Thymus (tissue), 11 donors: Measurements from ENCODE around the gene ZNF576. TPM values are rescaled to one million over a fixed set of nuclear protein-coding genes. Genes with fewer than 3 reads are reported as not detected.
A peak's percentile ranks its signal among the peaks of the same experiment; 100 is the strongest.
"Not testable (repeated sequence)": the region's sequence is repeated elsewhere in the genome, so short reads cannot be mapped to it uniquely, and the experiment has no call there.

Source experiments
- DNase-seq, 9 donors: peaks; one replicate each; pipeline ENCODE4 v3.0.0-alpha.2; 2013; ENCODE audit warnings: low spot score in 9 of 9, low read depth in 6 of 9, missing footprints in 1 of 9
- H3K27ac ChIP-seq, 2 donors: one replicate each; pipeline ENCODE4 v1.5.1; 2013; ENCODE audit warnings: control low read depth in 1 of 2, low read depth in 1 of 2, low read length in 1 of 2, mild to moderate bottlenecking in 1 of 2, moderate library complexity in 1 of 2
- H3K27me3 ChIP-seq, 2 donors: one replicate each; pipeline ENCODE4 v1.5.1; 2013; ENCODE audit warnings: low read length in 1 of 2; ENCODE audit not compliant: control insufficient read depth in 2 of 2, insufficient read depth in 1 of 2
- H3K36me3 ChIP-seq, 2 donors: one replicate each; pipeline ENCODE4 v1.5.1; 2013; ENCODE audit warnings: low read length in 1 of 2, mild to moderate bottlenecking in 1 of 2, moderate library complexity in 1 of 2; ENCODE audit not compliant: control insufficient read depth in 2 of 2, insufficient read depth in 2 of 2
- H3K4me1 ChIP-seq, 2 donors: one replicate each; pipeline ENCODE4 v1.5.1; 2013; ENCODE audit warnings: low read length in 2 of 2; ENCODE audit not compliant: control insufficient read depth in 2 of 2, insufficient read depth in 2 of 2
- H3K4me3 ChIP-seq, 2 donors: one replicate each; pipeline ENCODE4 v1.5.1; 2013; ENCODE audit warnings: low read length in 2 of 2, control low read depth in 1 of 2, mild to moderate bottlenecking in 1 of 2
- H3K9me3 ChIP-seq, 2 donors: one replicate each; pipeline ENCODE4 v1.5.1; 2013; ENCODE audit warnings: low read length in 1 of 2, mild to moderate bottlenecking in 1 of 2; ENCODE audit not compliant: control insufficient read depth in 2 of 2, insufficient read depth in 1 of 2
- WGBS: extraction: QIAGEN DNeasy Blood & Tissue Kit; methylation state at CpG from one replicate; pipeline ENCODE4 v1.1.7; 2013; 5-methylcytosine and 5-hydroxymethylcytosine counted together
- polyA plus RNA-seq: library from polyadenylated mRNA; stranded (reverse); fragments of 200-250 nt; gene quantifications from one replicate; pipeline ENCODE4 v1.2.3, GENCODE V29; 2013
- total RNA-seq: library from RNA; stranded (reverse); fragments of 120-200 nt; gene quantifications from one replicate; pipeline ENCODE4 v1.2.4, GENCODE V29; 2013
- donor health status: healthy.

ZNF576 gene
- total and polyA plus RNA-seq, 2 donors, result 9.7 to 10.3 TPM

DNA sequence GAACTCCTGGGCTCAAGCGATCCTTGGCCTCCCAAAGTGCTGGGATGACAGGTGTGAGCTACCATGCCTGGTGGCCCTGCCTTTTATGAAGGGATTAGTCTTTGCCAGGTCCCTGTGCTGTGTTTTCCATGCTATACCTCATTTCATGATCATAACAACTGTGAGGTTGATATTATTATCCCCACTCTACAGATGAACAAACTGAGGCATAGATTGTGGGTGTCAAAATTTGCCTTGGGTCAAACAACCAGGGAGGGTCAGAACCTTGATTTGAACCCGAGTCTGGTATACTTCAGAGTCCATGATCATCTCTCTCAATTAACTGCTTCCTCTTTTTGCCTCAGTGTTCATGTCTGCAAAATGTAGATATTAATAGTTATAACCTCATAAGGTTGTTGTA, 13.9 kb upstream of the ZNF576 start:
- Histone ChIP-seq H3K27me3 (no peaks in the 10 kb centered on the region), H3K4me1 (peaks cover 4 to 23% of the 10 kb centered on the region in 2 donors), H3K27ac (no peak overlapping the region), H3K4me3 (no peak overlapping the region), H3K9me3 (no peaks in the 10 kb centered on the region), H3K36me3 (peaks cover 9 to 14% of the 10 kb centered on the region in 2 donors)
- DNase-seq, result no peak
- 97% methylated on average over 2 of the region's 2 CpGs for WGBS

DNA sequence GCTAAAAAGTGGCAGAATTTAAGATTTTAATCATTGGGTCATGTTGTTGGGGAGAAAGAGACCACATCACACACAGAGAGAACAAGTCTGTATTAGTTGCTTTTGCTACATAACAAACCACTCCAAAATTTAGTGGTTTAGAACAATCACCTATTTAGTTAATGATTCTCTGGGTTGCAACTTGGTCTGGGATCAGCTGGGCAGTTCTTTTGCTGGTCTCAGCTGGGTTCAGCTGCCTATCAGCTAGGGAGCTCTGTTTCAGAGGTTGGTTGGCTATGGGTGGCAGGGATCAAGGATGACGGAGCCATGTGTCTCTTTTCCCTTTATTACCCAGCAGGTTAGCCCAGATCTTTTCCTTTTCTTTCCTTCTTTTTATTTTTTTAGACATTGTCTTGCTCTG, 11.9 kb upstream of the ZNF576 start:
- WGBS, result 95% methylated on average over 1 of the region's 1 CpG
- peak overlapping the region; percentile 0 to 43 for H3K27ac ChIP-seq
- no peak overlapping the region for H3K4me3 ChIP-seq

DNA sequence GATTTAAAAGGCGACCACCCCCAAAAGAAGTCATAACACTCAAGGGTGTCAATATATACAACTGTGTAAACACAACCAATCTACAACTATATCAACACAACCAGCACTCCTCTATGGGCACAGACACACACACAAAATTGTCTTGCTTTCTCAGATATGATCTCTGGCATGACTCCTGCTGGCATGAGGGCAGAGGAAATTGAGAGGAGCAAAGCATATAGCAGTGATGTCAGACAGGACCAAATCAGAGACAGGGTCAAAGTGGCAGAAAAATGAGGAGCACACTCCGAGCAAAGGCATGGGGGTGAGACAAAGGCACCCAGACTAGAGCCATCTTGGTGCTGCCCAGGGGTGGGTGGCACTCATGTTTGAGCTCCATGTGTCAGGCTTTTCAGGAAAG, 10.0 kb upstream of the ZNF576 start:
- H3K9me3 ChIP-seq, result no peaks in the 10 kb centered on the region
- no peak overlapping the region for H3K4me3 ChIP-seq
- peaks cover 6 to 15% of the 10 kb centered on the region in 2 donors for H3K4me1 ChIP-seq
- peaks cover 11 to 14% of the 10 kb centered on the region in 2 donors for H3K36me3 ChIP-seq
- H3K27me3 ChIP-seq, result no peaks in the 10 kb centered on the region
- DNase-seq, result no peak
- 97% methylated on average over 2 of the region's 2 CpGs for WGBS
- no peak overlapping the region for H3K27ac ChIP-seq

More for the DNA sequence above, 11.9 kb upstream of the ZNF576 start:
- H3K4me1 ChIP-seq, result peaks cover 4 to 21% of the 10 kb centered on the region in 2 donors
- peaks cover 9 to 14% of the 10 kb centered on the region in 2 donors for H3K36me3 ChIP-seq
- H3K27me3 ChIP-seq, result no peaks in the 10 kb centered on the region
- no peaks in the 10 kb centered on the region for H3K9me3 ChIP-seq
- no peak for DNase-seq

DNA sequence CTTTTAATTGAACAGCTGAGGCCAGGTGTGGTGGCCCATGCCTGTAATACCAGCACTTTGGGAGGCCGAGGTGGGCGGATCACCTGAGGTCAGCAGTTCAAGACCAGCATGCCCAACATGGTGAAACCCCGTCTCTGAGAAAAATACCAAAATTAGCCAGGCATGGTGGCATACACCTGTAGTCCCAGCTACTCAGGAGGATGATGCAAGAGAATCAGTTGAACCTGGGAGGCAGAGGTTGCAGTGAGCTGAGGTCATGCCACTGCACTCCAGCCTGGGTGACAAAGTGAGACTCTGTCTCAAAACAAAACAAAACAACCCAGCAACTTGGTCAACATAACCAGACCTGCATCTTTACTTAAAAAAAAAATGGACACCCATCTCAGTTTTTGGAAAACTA, 9.4 kb upstream of the ZNF576 start:
- 98% methylated on average over 3 of the region's 3 CpGs for WGBS

DNA sequence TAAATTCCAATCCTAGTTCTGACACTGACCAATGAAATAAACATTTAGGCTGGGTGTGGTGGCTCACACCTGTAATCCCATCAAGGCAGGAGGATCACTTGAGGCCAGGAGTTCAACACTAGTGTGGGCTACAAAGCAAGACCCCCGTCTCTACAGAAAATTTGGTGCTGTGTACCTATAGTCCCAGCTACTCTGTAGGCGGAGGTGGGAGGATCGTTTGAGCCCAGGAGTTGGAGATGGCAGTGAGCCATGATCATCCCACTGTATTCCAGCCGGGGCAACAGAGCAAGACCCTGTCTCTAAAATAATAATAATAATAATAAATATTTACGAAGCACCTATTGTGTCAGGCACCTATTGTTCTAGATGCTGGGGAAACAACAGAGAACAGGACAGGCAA, 7.1 kb upstream of the ZNF576 start:
- no peaks in the 10 kb centered on the region for H3K9me3 ChIP-seq
- no peaks in the 10 kb centered on the region for H3K27me3 ChIP-seq
- H3K36me3 ChIP-seq, result peaks cover 30 to 35% of the 10 kb centered on the region in 2 donors
- no peak overlapping the region for H3K4me3 ChIP-seq
- H3K27ac ChIP-seq, result peak overlapping the region in 1 of 2 donors; percentile 36
- DNase-seq, result no peak
- peaks cover 7 to 16% of the 10 kb centered on the region in 2 donors for H3K4me1 ChIP-seq
- 97% methylated on average over 5 of the region's 5 CpGs for WGBS

More for the DNA sequence above, 9.4 kb upstream of the ZNF576 start:
- not testable (repeated sequence) for DNase-seq, H3K27ac ChIP-seq, H3K9me3 ChIP-seq, H3K4me3 ChIP-seq, H3K27me3 ChIP-seq, H3K4me1 ChIP-seq
- peaks cover 14% of the 10 kb centered on the region in 2 donors for H3K36me3 ChIP-seq

DNA sequence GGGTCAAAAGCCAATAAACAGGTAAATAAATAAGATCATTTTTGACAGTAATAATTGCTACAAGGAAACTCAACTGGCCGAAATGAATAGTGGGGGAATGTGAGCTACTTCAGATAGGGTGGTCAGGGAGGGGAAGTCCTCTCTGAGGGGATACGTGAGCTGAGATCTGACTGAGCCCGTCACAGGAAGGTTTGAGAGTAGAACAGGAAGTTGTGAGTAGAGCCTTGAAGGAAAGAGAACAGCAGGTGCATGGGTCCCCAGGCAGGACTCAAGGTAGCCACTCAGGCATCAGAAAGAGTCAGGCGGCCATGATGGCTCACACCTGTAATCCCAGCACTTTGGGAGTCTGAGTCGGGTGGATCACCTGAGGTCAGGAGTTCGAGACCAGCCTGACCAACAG, 6.7 kb upstream of the ZNF576 start:
- Histone ChIP-seq H3K27ac (peak overlapping the region; percentile 38 to 65), H3K9me3 (no peaks in the 10 kb centered on the region), H3K27me3 (no peaks in the 10 kb centered on the region), H3K4me1 (peaks cover 11 to 20% of the 10 kb centered on the region in 2 donors), H3K36me3 (peaks cover 30 to 35% of the 10 kb centered on the region in 2 donors), H3K4me3 (no peak overlapping the region)
- DNase-seq, result peak in 3 of 9 donors; percentile 17 to 61 (median 35)
- 60% methylated on average over 6 of the region's 6 CpGs for WGBS

DNA sequence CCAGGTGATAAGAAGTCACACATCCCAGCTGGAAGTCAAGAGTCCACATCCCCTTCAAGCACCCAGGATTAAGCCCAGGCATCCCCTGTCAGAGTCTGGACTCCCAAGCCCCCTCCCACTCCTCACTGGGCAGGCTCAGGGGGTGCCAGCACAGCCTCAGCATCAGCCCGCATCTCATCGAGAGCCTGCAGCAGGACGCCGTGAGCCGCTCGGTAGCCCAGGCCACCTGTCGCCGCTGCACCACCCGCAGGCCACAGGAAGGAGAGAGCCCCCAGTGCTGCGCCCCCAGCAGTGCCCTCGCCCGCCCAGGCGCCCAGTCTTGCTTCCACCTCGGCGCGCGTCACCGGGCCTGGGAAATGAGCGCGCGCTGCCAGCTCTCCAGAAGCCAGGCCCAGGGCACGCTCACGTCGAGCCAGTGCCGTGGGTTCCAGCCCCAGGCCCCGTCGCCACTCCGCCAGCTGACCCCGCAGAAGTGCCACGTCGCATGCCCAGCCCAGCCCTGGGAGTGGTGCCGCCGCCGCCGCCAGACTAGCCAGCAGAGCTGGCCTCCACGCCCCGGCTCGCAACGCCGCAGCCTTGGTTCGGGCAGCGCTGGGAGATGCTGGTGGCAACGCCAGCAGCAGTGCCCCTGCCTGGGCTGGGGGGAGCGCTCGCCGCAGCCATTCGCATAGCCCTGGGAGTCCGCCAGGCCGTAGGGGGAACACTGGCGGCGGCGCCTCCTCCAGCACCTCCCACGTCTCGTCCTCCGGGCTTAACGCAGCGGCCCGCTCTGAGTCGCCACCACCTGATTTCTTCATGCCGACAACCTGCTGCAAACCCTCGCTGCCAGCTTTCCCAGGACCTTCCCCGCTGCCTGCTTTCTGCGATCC, 4.3 kb upstream of the ZNF576 start:
- DNase-seq, result no peak
- peaks cover 16 to 34% of the 10 kb centered on the region in 2 donors for H3K4me1 ChIP-seq
- H3K4me3 ChIP-seq, result no peak overlapping the region
- H3K27me3 ChIP-seq, result no peaks in the 10 kb centered on the region
- no peak overlapping the region for H3K27ac ChIP-seq
- 98% methylated on average over 63 of the region's 63 CpGs for WGBS
- H3K36me3 ChIP-seq, result peaks cover 16 to 27% of the 10 kb centered on the region in 2 donors
- no peaks in the 10 kb centered on the region for H3K9me3 ChIP-seq

DNA sequence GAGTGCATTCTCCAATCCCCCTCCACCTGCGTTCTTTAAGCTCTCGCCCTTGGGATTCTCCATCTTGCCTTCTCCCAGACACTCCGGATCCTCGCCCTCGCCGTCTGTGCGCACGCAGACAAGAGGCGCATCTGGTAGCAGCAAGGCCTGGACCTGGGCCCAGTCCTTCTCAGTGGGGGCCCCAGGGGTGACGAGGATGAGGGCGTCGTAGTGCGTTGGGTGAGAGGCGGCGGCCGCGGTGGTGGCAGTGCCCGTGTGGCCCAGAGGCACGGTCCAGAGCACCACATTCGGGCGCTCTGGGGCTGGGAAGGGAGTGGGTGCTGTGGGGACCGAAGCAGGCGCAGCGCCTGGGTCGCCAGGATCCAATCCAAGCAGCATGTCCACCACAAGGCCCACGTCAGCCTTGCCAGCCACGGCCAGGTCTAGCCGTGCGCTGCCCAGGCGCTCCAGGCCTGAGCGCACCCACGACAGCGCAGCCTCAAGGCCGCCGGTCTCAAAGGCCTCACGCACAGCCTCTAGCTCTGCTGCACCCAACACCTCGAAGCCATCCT, 3.5 kb upstream of the ZNF576 start:
- 98% methylated on average over 37 of the region's 37 CpGs for WGBS
- H3K4me1 ChIP-seq, result peaks cover 20 to 41% of the 10 kb centered on the region in 2 donors
- H3K27ac ChIP-seq, result no peak overlapping the region
- no peaks in the 10 kb centered on the region for H3K9me3 ChIP-seq
- H3K36me3 ChIP-seq, result peaks cover 16 to 27% of the 10 kb centered on the region in 2 donors
- H3K27me3 ChIP-seq, result no peaks in the 10 kb centered on the region
- H3K4me3 ChIP-seq, result no peak overlapping the region
- no peak for DNase-seq

DNA sequence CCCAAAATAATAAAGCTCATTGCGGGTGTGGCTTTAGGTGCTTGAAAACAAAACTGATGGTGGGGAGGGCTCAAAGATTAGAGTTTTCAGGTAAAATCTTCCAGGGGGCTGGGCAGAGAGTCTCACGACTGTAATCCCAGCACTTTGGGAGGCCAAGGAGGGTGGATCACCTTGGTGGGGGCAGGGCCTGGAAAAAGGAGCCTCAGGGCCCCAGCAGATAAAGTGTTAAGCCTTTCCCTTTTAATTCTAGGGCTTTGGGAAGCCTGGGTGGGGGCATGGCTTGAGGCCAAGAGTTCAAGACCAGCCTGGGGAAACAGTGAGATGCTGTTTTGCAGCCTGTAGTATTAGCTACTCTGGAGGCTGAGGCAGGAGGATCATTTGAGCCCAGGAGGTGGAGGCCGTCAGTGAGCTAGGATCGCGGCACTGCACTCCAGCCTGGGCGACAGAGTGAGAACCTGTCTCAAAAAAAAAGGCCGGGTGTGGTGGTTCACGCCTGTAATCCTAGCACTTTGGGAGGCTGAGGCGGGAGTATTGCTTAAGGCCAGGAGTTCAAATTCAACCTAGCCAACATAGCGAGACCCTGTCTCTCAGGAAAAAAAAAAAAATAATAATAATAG, 2.2 kb upstream of the ZNF576 start:
- Histone ChIP-seq H3K9me3 (no peaks in the 10 kb centered on the region), H3K4me3 (peak overlapping the region; percentile 73 to 78), H3K27me3 (no peaks in the 10 kb centered on the region), H3K36me3 (peaks cover 27 to 35% of the 10 kb centered on the region in 2 donors), H3K4me1 (peaks cover 20 to 45% of the 10 kb centered on the region in 2 donors), H3K27ac (peak overlapping the region in 1 of 2 donors; percentile 82)
- WGBS, result 98% methylated on average over 10 of the region's 10 CpGs
- DNase-seq, result no peak
